Measurements from ENCODE around the gene SCD5.

SCD5 gene

GRCh38 chr4:82718162-82718940, 80.2 kb downstream of the SCD5 start:
- no peak for DNase-seq

- DNase-seq: no peak
Measured at GRCh38 chr4:82715731-82716617, 82.6 kb downstream of the SCD5 start.

- no peak for DNase-seq
Measured at GRCh38 chr4:82713856-82714255, 84.7 kb downstream of the SCD5 start.

- no peak for DNase-seq
Measured at GRCh38 chr4:82712561-82712960, 86.0 kb downstream of the SCD5 start.

GRCh38 chr4:82711158-82711785, 87.3 kb downstream of the SCD5 start:
- no peak for DNase-seq

- DNase-seq: no peak
Measured at GRCh38 chr4:82710197-82710929, 88.2 kb downstream of the SCD5 start.

GRCh38 chr4:82708982-82709381, 89.6 kb downstream of the SCD5 start:
- no peak for DNase-seq

- no peak for DNase-seq
Measured at GRCh38 chr4:82706349-82707000, 92.1 kb downstream of the SCD5 start.

- DNase-seq: no peak
Measured at GRCh38 chr4:82705928-82706300, 92.7 kb downstream of the SCD5 start.

GRCh38 chr4:82705169-82705927, 93.2 kb downstream of the SCD5 start:
- no peak for DNase-seq

- no peak for DNase-seq
Measured at GRCh38 chr4:82704156-82704555, 94.4 kb downstream of the SCD5 start.

GRCh38 chr4:82698412-82698811, 100.2 kb downstream of the SCD5 start:
- DNase-seq: no peak

- DNase-seq: no peak
Measured at GRCh38 chr4:82697561-82697960, 101.0 kb downstream of the SCD5 start.

GRCh38 chr4:82696117-82696860, 102.3 kb downstream of the SCD5 start:
- no peak for DNase-seq

GRCh38 chr4:82694892-82695291, 103.7 kb downstream of the SCD5 start:
- DNase-seq: no peak

GRCh38 chr4:82694046-82694445, 104.5 kb downstream of the SCD5 start:
- DNase-seq: no peak

GRCh38 chr4:82692101-82692780, 106.4 kb downstream of the SCD5 start:
- DNase-seq: no peak

GRCh38 chr4:82691431-82691830, 107.2 kb downstream of the SCD5 start:
- no peak for DNase-seq

GRCh38 chr4:82688091-82688795, 110.4 kb downstream of the SCD5 start:
- DNase-seq: no peak

- no peak for DNase-seq
Measured at GRCh38 chr4:82687531-82687930, 111.1 kb downstream of the SCD5 start.

Measured in NCI-H774 (cell line).